ENCODE measurements around the gene CFAP97. TPM values are rescaled to one million over a fixed set of nuclear protein-coding genes. Genes with fewer than 3 reads are reported as not detected.

The CFAP97 gene
- total RNA-seq, 1 donor: 77.1 TPM

GRCh38 chr4:185235119-185235842, 31.5 kb upstream of the CFAP97 start:
- Histone ChIP-seq H3K4me1 (ENCODE audit: insufficient read depth, low read length) (peaks cover 33% of the 10 kb centered on the region), H3K4me2 (ENCODE audit: insufficient read depth, low read length) (no peak overlapping the region), H3K27ac (ENCODE audit: low read depth, low read length) (no peak overlapping the region), H3K36me3 (ENCODE audit: insufficient read depth, low read length) (no peaks in the 10 kb centered on the region), H4K20me1 (ENCODE audit: insufficient read depth, low read length) (peaks cover 12% of the 10 kb centered on the region), H3K79me2 (ENCODE audit: insufficient read depth, low read length) (peaks cover 59% of the 10 kb centered on the region), H2AFZ (ENCODE audit: low read length) (no peak overlapping the region), H3K4me3 (ENCODE audit: insufficient read depth, low read length) (no peak overlapping the region), H3K27me3 (ENCODE audit: insufficient read depth, low read length) (no peaks in the 10 kb centered on the region), H3K9me3 (ENCODE audit: low read depth, low read length) (no peaks in the 10 kb centered on the region)
- no peak for DNase-seq (ENCODE audit: insufficient read length, low spot score, missing footprints)
- no peak for TF ChIP-seq CTCF (IDR thresholded peaks at IDR 0.05; ENCODE audit: extremely low read depth, low read depth, low read length)

- Histone ChIP-seq H3K79me2 (ENCODE audit: insufficient read depth, low read length) (peaks cover 72% of the 10 kb centered on the region), H3K9me3 (ENCODE audit: low read depth, low read length) (no peaks in the 10 kb centered on the region), H3K4me1 (ENCODE audit: insufficient read depth, low read length) (peaks cover 19% of the 10 kb centered on the region), H3K36me3 (ENCODE audit: insufficient read depth, low read length) (no peaks in the 10 kb centered on the region), H3K4me3 (ENCODE audit: insufficient read depth, low read length) (no peak overlapping the region), H3K27ac (ENCODE audit: low read depth, low read length) (no peak overlapping the region), H3K4me2 (ENCODE audit: insufficient read depth, low read length) (peak overlapping the region; percentile 35), H4K20me1 (ENCODE audit: insufficient read depth, low read length) (peaks cover 26% of the 10 kb centered on the region), H3K27me3 (ENCODE audit: insufficient read depth, low read length) (no peaks in the 10 kb centered on the region), H2AFZ (ENCODE audit: low read length) (no peak overlapping the region)
- TF ChIP-seq CTCF (IDR thresholded peaks at IDR 0.05; ENCODE audit: extremely low read depth, low read depth, low read length): no peak
- peak; percentile 44 for DNase-seq (ENCODE audit: insufficient read length, low spot score, missing footprints)
These were observed 28.6 kb upstream of the CFAP97 start for GRCh38 chr4:185232370-185232769.

- Histone ChIP-seq H4K20me1 (ENCODE audit: insufficient read depth, low read length) (peaks cover 36% of the 10 kb centered on the region), H3K27me3 (ENCODE audit: insufficient read depth, low read length) (no peaks in the 10 kb centered on the region), H3K4me1 (ENCODE audit: insufficient read depth, low read length) (peaks cover 10% of the 10 kb centered on the region), H3K9me3 (ENCODE audit: low read depth, low read length) (no peaks in the 10 kb centered on the region), H2AFZ (ENCODE audit: low read length) (no peak overlapping the region), H3K4me2 (ENCODE audit: insufficient read depth, low read length) (no peak overlapping the region), H3K27ac (ENCODE audit: low read depth, low read length) (no peak overlapping the region), H3K4me3 (ENCODE audit: insufficient read depth, low read length) (no peak overlapping the region), H3K36me3 (ENCODE audit: insufficient read depth, low read length) (no peaks in the 10 kb centered on the region), H3K79me2 (ENCODE audit: insufficient read depth, low read length) (peaks cover 75% of the 10 kb centered on the region)
- TF ChIP-seq CTCF (IDR thresholded peaks at IDR 0.05; ENCODE audit: extremely low read depth, low read depth, low read length): no peak
- DNase-seq (ENCODE audit: insufficient read length, low spot score, missing footprints): no peak
These were observed 25.4 kb upstream of the CFAP97 start for GRCh38 chr4:185229021-185229818.

GRCh38 chr4:185227713-185228278, 24.0 kb upstream of the CFAP97 start:
- Histone ChIP-seq H3K4me3 (ENCODE audit: insufficient read depth, low read length) (no peak overlapping the region), H3K79me2 (ENCODE audit: insufficient read depth, low read length) (peaks cover 83% of the 10 kb centered on the region), H3K27me3 (ENCODE audit: insufficient read depth, low read length) (no peaks in the 10 kb centered on the region), H3K9me3 (ENCODE audit: low read depth, low read length) (no peaks in the 10 kb centered on the region), H2AFZ (ENCODE audit: low read length) (no peak overlapping the region), H4K20me1 (ENCODE audit: insufficient read depth, low read length) (peaks cover 36% of the 10 kb centered on the region), H3K4me2 (ENCODE audit: insufficient read depth, low read length) (no peak overlapping the region), H3K36me3 (ENCODE audit: insufficient read depth, low read length) (no peaks in the 10 kb centered on the region), H3K27ac (ENCODE audit: low read depth, low read length) (no peak overlapping the region), H3K4me1 (ENCODE audit: insufficient read depth, low read length) (peaks cover 22% of the 10 kb centered on the region)
- TF ChIP-seq CTCF (IDR thresholded peaks at IDR 0.05; ENCODE audit: extremely low read depth, low read depth, low read length): no peak
- DNase-seq (ENCODE audit: insufficient read length, low spot score, missing footprints): no peak
